ENCODE data around the gene INS. TPM values are rescaled to one million over a fixed set of nuclear protein-coding genes. Genes with fewer than 3 reads are reported as not detected.

Gene INS
- total RNA-seq = not detected
- polyA plus RNA-seq (2013, experiment 1 of 2) = not detected
- not detected for polyA plus RNA-seq (2013, experiment 2 of 2)
- long read RNA-seq, experiment 1 = 0 reads
- long read RNA-seq, experiment 2 = 0 reads
- long read RNA-seq, experiment 3 = 0 reads
- long read RNA-seq, experiment 4 = 0 reads

DNA sequence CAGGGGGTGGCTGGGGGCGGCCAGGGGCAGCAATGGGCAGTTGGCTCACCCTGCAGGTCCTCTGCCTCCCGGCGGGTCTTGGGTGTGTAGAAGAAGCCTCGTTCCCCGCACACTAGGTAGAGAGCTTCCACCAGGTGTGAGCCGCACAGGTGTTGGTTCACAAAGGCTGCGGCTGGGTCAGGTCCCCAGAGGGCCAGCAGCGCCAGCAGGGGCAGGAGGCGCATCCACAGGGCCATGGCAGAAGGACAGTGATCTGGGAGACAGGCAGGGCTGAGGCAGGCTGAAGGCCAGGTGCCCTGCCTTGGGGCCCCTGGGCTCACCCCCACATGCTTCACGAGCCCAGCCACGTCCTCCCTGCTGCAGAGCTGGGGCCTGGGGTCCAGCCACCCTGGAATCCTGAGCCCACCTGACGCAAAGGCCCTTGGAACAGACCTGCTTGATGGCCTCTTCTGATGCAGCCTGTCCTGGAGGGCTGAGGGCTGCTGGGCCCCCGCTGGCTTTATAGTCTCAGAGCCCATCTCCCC is at the start of gene INS:
TSS of gene INS (minus strand) at position 474 of the 524 bp plus-strand sequence. CDS start at position 236, 238 bp downstream.
- H3K27ac Mint-ChIP-seq = no peak within 1 kb of the TSS
- H3K27ac ChIP-seq (ENCODE audit: low read depth, low read length) = no peak within 1 kb of the TSS
- no peaks in the 10 kb centered on the region for H3K36me3 Mint-ChIP-seq (ENCODE audit: low read depth)
- TF ChIP-seq CTCF (conservative IDR thresholded peaks at IDR 0.05) = no peak
- H3K4me1 Mint-ChIP-seq = no peaks in the 10 kb centered on the region
- H3K9ac ChIP-seq (ENCODE audit: extremely low read depth, low read length, poor library complexity, severe bottlenecking) = no peak within 1 kb of the TSS
- no peaks in the 10 kb centered on the region for H3K27me3 ChIP-seq (ENCODE audit: control insufficient read depth, insufficient read depth, low read length, poor library complexity, severe bottlenecking)
- H3K4me1 ChIP-seq (ENCODE audit: control insufficient read depth, insufficient read depth, low read length) = no peaks in the 10 kb centered on the region
- H3K4me3 ChIP-seq (ENCODE audit: low read length) = no peak within 1 kb of the TSS
- WGBS, 2 experiments (ENCODE audit: insufficient coverage in 1 of 2, insufficient read length in 1 of 2) = 91 to 100% methylated on average over 4 to 13 of the region's 13 CpGs
- no peak within 1 kb of the TSS for H3K4me3 Mint-ChIP-seq
- no peaks in the 10 kb centered on the region for H3K27me3 Mint-ChIP-seq (ENCODE audit: insufficient read depth)
- DNase-seq = no peak
- H3K36me3 ChIP-seq (ENCODE audit: control insufficient read depth, insufficient read depth, low read length) = no peaks in the 10 kb centered on the region
- H3K9me3 Mint-ChIP-seq = no peaks in the 10 kb centered on the region
- H3K9me3 ChIP-seq (ENCODE audit: control insufficient read depth, low read length) = no peaks in the 10 kb centered on the region

DNA sequence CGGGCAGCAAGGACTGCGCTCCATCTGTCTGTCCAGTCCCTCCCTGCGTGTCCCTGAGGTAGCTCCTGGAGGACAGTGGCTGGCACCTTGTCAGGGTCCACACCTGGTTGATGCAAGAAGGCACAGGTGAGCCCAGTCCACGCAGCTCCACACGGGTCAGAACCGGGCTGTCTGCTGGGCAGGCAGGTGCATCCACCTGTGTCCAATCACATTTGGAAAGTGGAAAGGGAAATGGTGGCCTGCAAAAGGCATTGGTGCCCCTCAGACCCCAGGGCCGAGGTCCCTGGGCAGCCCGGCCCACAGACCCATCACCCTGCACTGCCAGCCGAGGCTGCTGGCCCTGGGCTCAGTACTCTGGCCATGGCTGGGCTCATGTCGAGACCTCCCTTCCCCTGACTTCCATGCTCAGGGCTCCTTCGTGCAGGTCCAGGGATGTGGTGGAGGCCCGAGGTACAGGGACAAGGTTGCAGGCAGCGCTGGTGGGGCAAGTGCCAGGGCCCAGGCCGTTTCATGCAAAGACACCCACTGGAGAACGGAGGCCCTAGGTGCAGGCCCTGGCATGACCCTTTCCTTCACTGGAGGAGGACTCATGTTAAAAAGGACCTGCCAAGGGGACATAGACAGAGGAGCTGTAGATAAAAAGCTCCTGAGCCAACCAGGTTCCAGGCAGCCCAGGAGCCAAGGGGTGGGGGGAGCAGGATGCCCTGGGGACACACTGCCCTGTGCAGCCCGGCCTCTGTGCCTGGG is 49.5 kb upstream of the INS start:
- Mint-ChIP-seq H3K4me1 (peaks cover 11% of the 10 kb centered on the region), H3K9me3 (no peaks in the 10 kb centered on the region), H3K27me3 (ENCODE audit: insufficient read depth) (peaks cover 26% of the 10 kb centered on the region), H3K36me3 (ENCODE audit: low read depth) (no peaks in the 10 kb centered on the region), H3K27ac (no peak overlapping the region), H3K4me3 (no peak overlapping the region)
- no peak overlapping the region for H3K9ac ChIP-seq (ENCODE audit: extremely low read depth, low read length, poor library complexity, severe bottlenecking)
- H3K36me3 ChIP-seq (ENCODE audit: control insufficient read depth, insufficient read depth, low read length) = no peaks in the 10 kb centered on the region
- H3K27ac ChIP-seq (ENCODE audit: low read depth, low read length) = peak overlapping the region; percentile 63
- no peak for DNase-seq
- no peak overlapping the region for H3K4me3 ChIP-seq (ENCODE audit: low read length)
- WGBS, 2 experiments (ENCODE audit: insufficient coverage in 1 of 2, insufficient read length in 1 of 2) = 90 to 95% methylated on average over 13 to 16 of the region's 16 CpGs
- H3K9me3 ChIP-seq (ENCODE audit: control insufficient read depth, low read length) = no peaks in the 10 kb centered on the region
- no peaks in the 10 kb centered on the region for H3K27me3 ChIP-seq (ENCODE audit: control insufficient read depth, insufficient read depth, low read length, poor library complexity, severe bottlenecking)
- TF ChIP-seq CTCF (conservative IDR thresholded peaks at IDR 0.05) = no peak
- no peaks in the 10 kb centered on the region for H3K4me1 ChIP-seq (ENCODE audit: control insufficient read depth, insufficient read depth, low read length)

DNA sequence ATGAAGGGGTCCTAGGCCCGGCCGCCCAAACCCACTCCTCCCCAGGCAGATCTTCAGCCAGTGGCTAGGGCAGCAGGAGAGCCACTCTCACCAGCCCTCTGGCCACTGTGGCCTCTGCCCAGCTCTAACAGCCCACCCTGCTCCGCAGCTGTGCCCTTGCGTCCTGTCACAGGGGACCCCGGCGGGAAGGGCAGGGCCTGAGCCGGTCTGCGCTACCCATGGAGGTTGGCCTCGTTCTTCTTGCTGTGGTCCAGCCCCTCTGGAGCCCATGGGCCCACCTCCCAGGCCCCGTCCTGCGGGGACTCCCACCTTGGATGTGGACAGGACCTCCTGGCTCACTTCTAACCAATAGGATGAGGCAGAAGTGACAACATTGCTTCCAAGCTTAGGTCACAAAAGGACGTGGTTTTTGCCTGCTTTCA is 48.9 kb upstream of the INS start:
- Histone ChIP-seq H3K9me3 (ENCODE audit: control insufficient read depth, low read length) (no peaks in the 10 kb centered on the region), H3K9ac (ENCODE audit: extremely low read depth, low read length, poor library complexity, severe bottlenecking) (no peak overlapping the region), H3K4me1 (ENCODE audit: control insufficient read depth, insufficient read depth, low read length) (no peaks in the 10 kb centered on the region), H3K27ac (ENCODE audit: low read depth, low read length) (no peak overlapping the region), H3K27me3 (ENCODE audit: control insufficient read depth, insufficient read depth, low read length, poor library complexity, severe bottlenecking) (no peaks in the 10 kb centered on the region), H3K36me3 (ENCODE audit: control insufficient read depth, insufficient read depth, low read length) (no peaks in the 10 kb centered on the region), H3K4me3 (ENCODE audit: low read length) (no peak overlapping the region)
- Mint-ChIP-seq H3K4me3 (no peak overlapping the region), H3K36me3 (ENCODE audit: low read depth) (no peaks in the 10 kb centered on the region), H3K27me3 (ENCODE audit: insufficient read depth) (peaks cover 24% of the 10 kb centered on the region), H3K4me1 (peaks cover 11% of the 10 kb centered on the region), H3K27ac (no peak overlapping the region), H3K9me3 (no peaks in the 10 kb centered on the region)
- TF ChIP-seq CTCF (conservative IDR thresholded peaks at IDR 0.05) = no peak
- 83 to 89% methylated on average over 8 to 12 of the region's 12 CpGs for WGBS, 2 experiments (ENCODE audit: insufficient coverage in 1 of 2, insufficient read length in 1 of 2)
- no peak for DNase-seq

All from endodermal cell (in vitro differentiated cells).